ENCODE measurements around the gene ZC3H10. TPM values are rescaled to one million over a fixed set of nuclear protein-coding genes. Genes with fewer than 3 reads are reported as not detected.

The ZC3H10 gene
- total RNA-seq, 1 donor from 2014 or later: 9.5 TPM

GRCh38 chr12:56124133-56124532, 6.1 kb downstream of the ZC3H10 start:
- intact Hi-C loops (cut with micrococcal nuclease): no loop called here

DNA sequence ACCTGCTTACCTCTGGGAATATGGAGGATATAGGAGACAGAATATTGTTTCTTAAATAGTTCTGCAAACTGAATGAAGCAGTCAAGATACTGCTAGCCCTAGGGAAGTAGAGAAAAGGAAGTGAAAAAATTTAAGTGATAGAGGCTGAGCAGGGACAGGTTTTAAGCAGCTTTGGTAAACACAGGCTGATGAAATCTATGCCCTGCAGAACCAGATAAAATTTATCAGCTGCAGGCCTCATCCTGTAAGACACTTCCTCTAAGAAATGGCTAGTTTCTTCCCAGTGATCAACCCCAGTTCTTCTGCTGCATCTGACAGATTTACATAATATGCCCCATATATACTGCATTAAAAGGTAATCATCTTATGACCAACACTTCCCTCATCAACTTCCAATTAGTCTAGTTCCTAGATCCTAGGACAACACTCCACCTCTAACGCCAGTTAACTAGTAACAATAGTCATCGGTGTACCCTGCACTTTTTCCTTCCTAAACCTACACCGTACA, 8.7 kb downstream of the ZC3H10 start:
- intact Hi-C loops (cut with micrococcal nuclease): loop anchor here (1.0 to 5.0 kb wide), 5 partner anchors 8 to 321 kb away; partner anchors contain the start of genes CS, SMARCC2, TIMELESS and ZC3H10

DNA sequence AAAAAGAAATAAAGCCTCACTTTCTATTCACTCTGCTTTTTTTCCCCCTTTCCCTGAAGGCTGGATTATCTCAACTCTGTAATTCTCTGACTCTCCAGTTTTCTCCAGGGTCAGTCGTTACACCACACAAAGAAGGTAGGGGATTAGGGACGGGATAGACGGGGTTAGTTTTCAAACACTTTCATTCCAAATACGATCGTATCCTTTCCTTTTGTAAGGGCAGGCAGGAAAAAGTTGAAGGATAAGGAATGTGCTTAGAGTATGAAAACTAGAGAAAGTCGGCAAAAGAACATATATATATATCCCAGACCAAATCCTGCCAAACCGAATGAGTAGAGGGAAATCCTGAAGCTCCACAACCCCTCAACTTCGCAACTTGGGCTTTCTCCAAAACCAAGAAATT, 9.4 kb downstream of the ZC3H10 start:
- intact Hi-C loops (cut with micrococcal nuclease): loop anchor here (2.0 to 5.0 kb wide), 2 partner anchors 173 to 320 kb away; partner anchors contain the start of genes CS and TIMELESS

GRCh38 chr12:56127888-56128669, 10.0 kb downstream of the ZC3H10 start, which contains the start of gene ESYT1:
Gene ESYT1, plus strand, starts transcription at chr12:56128267. Its CDS starts 53 bp downstream, at chr12:56128320.
- intact Hi-C loops (cut with micrococcal nuclease): loop anchor here (1.0 to 5.0 kb wide), 6 partner anchors 24 to 509 kb away; partner anchors contain the start of genes COQ10A, CS, MYL6B and TIMELESS

DNA sequence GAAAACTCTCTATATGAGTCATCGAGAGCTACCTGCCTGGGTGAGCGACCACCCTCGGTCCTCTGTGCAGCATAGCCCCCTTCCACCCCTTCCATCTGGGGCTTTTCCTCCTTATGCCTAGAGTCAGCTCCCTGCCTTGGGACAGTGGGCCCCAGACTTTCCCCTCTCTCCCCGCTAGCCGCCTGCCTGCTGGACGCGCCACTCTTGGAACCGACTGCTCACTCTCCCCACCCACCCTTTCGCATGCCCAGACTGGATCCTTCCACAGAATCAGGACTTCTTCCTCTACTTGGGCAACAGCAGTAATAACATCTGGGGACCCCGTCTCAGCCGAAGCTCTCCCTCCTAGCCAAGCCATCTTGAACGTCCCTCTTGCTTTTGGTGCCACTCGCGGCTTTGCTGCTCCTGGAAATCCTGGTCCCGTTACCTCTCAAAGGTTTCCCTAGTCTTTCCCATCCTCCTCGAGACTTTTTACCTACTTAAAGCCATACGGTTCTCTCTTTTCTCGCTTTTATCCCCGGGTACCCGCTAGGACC, 10.7 kb downstream of the ZC3H10 start:
- intact Hi-C loops (cut with micrococcal nuclease): loop anchor here (1.0 to 5.0 kb wide), 6 partner anchors 10 to 508 kb away; partner anchors contain the start of genes COQ10A, MYL6B and TIMELESS

- intact Hi-C loops (cut with micrococcal nuclease): loop anchor here (1.0 to 5.0 kb wide), 5 partner anchors 9 to 507 kb away; partner anchors contain the start of genes COQ10A and TIMELESS
These were observed 11.3 kb downstream of the ZC3H10 start for GRCh38 chr12:56129206-56129941.

DNA sequence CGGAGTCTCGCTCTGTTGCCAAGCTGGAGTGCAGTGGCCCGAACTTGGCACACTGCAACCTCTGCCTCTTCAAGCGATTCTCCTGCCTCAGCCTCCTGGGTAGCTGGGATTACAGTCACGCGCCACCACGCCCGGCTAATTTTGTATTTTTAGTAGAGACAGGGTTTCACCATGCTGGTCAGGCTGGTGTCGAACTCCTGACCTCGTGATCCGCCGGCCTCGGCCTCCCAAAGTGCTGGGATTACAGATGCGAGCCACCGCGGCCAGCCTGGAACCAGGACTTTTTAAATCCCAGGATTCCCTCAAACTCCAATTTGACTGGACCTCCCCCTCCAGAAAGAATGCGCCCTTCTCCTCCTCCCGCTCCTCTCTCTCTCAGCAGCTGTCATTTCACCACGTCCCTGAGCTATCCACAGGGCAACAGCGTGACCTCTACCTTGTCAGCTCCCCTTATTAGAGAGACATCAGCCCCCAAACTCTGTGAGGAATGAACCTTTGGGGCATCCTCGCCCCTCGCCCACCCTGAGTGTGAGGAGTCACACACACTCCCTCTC, 12.0 kb downstream of the ZC3H10 start:
- intact Hi-C loops (cut with micrococcal nuclease): loop anchor here (1.0 to 5.0 kb wide), 5 partner anchors 8 to 507 kb away; partner anchors contain the start of genes COQ10A and TIMELESS

GRCh38 chr12:56130876-56131275, 12.8 kb downstream of the ZC3H10 start:
- intact Hi-C loops (cut with micrococcal nuclease): no loop called here

- intact Hi-C loops (cut with micrococcal nuclease): no loop called here
These were observed 16.8 kb downstream of the ZC3H10 start for GRCh38 chr12:56134897-56135296.

GRCh38 chr12:56137853-56138571, 19.9 kb downstream of the ZC3H10 start:
- intact Hi-C loops (cut with micrococcal nuclease): loop anchor here (1.0 kb wide), 1 partner anchor 9 kb away; no protein-coding TSS in a partner anchor

DNA sequence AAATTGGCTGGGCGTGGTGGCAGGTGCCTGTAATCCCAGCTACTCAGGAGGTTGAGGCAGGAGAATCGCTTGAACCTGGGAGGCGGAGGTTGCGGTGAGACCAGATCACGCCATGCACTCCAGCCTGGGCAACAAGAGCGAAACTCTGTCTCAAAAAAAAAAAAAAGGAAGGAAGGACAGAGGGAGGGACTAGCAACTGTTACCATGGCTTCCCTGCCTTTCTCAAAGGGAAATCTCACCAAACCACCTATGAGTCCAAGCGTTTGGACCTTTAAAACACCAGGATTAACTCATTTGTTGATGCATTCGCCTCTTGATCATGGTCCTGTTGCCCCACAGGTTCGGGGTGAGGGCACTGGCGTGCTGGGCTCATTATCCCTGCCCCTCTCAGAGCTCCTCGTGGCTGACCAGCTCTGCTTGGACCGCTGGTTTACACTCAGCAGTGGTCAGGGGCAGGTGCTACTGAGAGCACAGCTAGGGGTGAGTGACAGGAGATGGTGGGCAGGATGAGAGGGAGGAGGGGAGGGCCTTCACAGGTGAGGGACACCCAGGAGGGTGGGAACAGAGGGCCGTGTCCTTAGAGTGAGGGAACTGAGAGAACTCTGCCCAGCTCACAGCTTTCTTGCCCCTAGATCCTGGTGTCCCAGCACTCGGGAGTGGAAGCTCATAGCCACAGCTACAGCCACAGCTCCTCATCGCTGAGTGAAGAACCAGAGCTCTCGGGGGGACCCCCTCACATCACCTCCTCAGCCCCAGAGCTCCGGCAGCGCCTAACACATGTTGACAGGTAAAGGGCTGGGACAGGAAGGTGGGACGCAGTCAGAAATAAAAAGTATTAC, 24.1 kb downstream of the ZC3H10 start:
- intact Hi-C loops (cut with micrococcal nuclease): no loop called here

- intact Hi-C loops (cut with micrococcal nuclease): no loop called here
These were observed 25.2 kb downstream of the ZC3H10 start for GRCh38 chr12:56143217-56143616.

DNA sequence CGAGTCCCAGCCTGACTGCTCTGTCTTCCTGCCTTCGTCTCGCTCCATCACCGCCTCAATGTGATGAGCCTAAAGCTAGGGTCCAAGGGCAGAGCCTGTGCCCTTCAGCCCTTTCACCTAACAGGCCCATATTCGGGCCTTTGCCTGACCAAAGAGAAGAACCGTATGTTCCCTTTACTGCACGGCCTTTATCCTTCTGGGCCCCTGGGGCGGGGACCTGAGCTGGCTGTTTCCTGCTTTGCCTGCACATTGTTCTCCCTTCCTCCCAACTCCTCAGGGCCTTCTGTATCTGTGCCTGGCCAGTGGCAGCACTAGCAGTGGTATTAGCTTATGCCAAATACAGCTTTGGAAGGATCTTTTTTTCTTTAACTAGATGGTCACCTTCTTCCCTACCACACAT, 25.8 kb downstream of the ZC3H10 start:
- intact Hi-C loops (cut with micrococcal nuclease): no loop called here

DNA sequence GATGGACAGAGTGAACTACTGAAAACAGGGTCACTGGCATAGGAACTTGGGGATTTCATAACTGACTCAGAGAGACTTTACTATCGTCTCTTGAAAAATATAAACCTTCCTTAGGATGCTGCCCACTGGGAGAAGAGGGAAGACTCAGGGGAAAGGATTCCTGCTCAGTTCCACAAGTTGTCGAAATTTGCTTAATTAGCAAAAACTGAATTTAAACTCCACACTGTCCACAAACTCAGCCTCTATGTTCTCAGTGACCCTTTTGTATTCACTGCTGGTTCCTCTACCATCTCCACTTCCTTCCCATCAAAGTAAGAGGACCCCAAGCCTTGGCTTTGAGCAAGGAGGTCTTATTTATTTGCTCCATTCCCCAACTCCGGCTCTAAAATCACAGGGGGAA, 27.2 kb downstream of the ZC3H10 start:
- intact Hi-C loops (cut with micrococcal nuclease): no loop called here

DNA sequence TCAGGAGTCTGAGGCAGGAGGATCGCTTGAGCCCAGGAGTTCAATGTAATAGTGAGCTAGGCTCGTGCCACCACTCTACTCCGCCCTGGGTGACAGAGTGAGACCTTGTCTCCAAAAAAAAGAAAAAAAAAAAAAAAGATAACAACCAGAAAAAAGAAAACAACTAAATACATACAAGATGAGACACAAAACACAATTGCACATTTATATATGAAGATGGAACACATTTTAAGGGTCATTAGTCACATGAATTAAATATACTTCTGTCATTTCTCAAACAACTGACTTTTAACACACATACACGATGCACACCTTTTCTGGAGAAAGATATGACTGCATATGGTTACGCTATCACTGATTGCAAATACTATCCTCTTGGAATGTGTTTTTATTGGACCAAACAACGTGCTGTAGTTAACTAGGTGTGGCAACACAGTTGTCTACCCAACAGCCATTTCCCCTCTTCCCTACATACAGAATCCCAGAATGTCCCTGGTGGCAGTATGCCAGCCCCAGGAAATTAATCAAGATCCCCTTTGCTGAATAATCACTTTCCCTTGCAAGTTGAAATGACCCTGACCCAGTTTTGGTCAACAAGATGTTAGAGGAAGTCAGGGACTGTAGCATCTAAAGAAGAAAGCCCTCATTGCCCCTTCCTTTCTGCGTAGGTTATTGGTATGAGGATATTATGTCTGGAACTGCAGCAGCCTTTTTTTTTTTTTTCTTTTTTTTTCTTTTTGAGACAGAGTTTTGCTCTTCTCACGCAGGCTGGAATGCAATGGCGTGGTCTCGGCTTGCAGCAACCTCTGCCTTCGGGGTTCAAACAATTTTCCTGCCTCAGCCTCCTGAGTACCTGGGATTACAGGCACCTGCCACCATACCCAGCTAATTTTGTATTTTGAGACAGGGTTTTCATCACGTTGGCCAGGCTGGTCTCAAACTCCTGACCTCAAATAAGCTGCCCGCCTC, 28.7 kb downstream of the ZC3H10 start:
- intact Hi-C loops (cut with micrococcal nuclease): no loop called here

DNA sequence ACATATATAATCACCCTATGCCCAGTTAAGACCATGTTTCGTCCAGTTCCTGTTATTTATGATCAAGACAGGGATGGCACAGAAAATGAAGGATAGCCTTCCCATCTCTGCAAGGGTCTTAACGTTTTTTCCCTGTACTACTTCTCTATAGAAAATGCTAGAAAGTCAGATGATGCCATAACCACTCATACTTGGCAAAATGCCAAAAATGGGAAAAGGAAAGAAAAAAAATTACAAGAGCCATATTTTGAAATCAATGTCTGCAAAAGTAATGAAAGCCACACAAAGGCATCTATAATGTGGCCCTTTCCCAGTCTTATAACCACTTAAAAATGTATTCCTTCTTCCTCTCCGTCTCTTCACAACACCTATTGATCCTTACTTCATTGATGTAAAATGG, 32.5 kb downstream of the ZC3H10 start:
- intact Hi-C loops (cut with micrococcal nuclease): loop anchor here (5.0 kb wide), 1 partner anchor 223 kb away; the partner anchor contains the start of gene PYM1

- intact Hi-C loops (cut with micrococcal nuclease): loop anchor here (1.0 to 5.0 kb wide), 5 partner anchors 9 to 224 kb away; partner anchors contain the start of genes ESYT1, PYM1 and ZC3H10
These were observed 33.6 kb downstream of the ZC3H10 start for GRCh38 chr12:56151672-56152131.
